Liver (tissue), 9 donors: Measurements from ENCODE around the gene ACOT11. TPM values are rescaled to one million over a fixed set of nuclear protein-coding genes. Genes with fewer than 3 reads are reported as not detected.

ENCODE experiments used
- DNase-seq: peaks from one replicate; pipeline ENCODE4 v3.0.0-alpha.2; 2017; ENCODE audit warnings: low spot score
- H3K27ac ChIP-seq, 2 donors: one replicate each; pipeline ENCODE4 v1.7.0; 2013; ENCODE audit warnings: inconsistent platforms in 2 of 2, low read length in 2 of 2, control low read depth in 1 of 2, low read depth in 1 of 2, mild to moderate bottlenecking in 1 of 2
- H3K27me3 ChIP-seq, 4 donors: one replicate each; pipeline versions ENCODE4 v1.6.1 to v1.7.0; 2013; ENCODE audit warnings: low read length in 3 of 4, inconsistent platforms in 1 of 4, mild to moderate bottlenecking in 1 of 4, moderate library complexity in 1 of 4; ENCODE audit not compliant: control insufficient read depth in 4 of 4, insufficient read depth in 4 of 4
- H3K36me3 ChIP-seq, 4 donors: one replicate each; pipeline versions ENCODE4 v1.6.1 to v1.7.0; 2013; ENCODE audit warnings: low read length in 3 of 4, mild to moderate bottlenecking in 3 of 4, low read depth in 1 of 4, moderate library complexity in 1 of 4; ENCODE audit not compliant: control insufficient read depth in 4 of 4, insufficient read depth in 3 of 4
- H3K4me1 ChIP-seq, 4 donors: one replicate each; pipeline versions ENCODE4 v1.6.1 to v1.7.0; 2013; ENCODE audit warnings: low read length in 3 of 4, mild to moderate bottlenecking in 3 of 4, moderate library complexity in 1 of 4; ENCODE audit not compliant: control insufficient read depth in 4 of 4, insufficient read depth in 4 of 4
- H3K4me3 ChIP-seq, 3 donors: one replicate each; pipeline versions ENCODE4 v1.6.1 to v1.7.0; 2013; ENCODE audit warnings: low read length in 3 of 3, control low read depth in 1 of 3, low read depth in 1 of 3, mild to moderate bottlenecking in 1 of 3
- H3K9ac ChIP-seq, 2 donors: one replicate each; pipeline ENCODE4 v1.7.0; 2013; ENCODE audit warnings: low read length in 2 of 2, mild to moderate bottlenecking in 2 of 2, moderate library complexity in 2 of 2, control low read depth in 1 of 2, low read depth in 1 of 2
- H3K9me3 ChIP-seq, 4 donors: one replicate each; pipeline versions ENCODE4 v1.6.1 to v1.7.0; 2013; ENCODE audit warnings: low read length in 3 of 4; ENCODE audit not compliant: control insufficient read depth in 4 of 4
- EGR1 ChIP-seq, 2 donors: IDR thresholded peaks; 2 replicates each; pipeline ENCODE4 v1.6.1; 2016 to 2018; ENCODE audit warnings: antibody characterized with exemption in 2 of 2, low read depth in 2 of 2
- FOXA1 ChIP-seq: IDR thresholded peaks from 2 replicates; pipeline ENCODE4 v1.6.1; 2016; ENCODE audit warnings: antibody characterized with exemption
- FOXA2 ChIP-seq: IDR thresholded peaks from 2 replicates; pipeline ENCODE4 v1.6.1; 2016; ENCODE audit warnings: antibody characterized with exemption
- GABPA ChIP-seq, 2 donors: IDR thresholded peaks in 1 of 2; conservative IDR thresholded peaks in 1 of 2; 2 replicates each; pipeline ENCODE4 v1.6.1; 2016; ENCODE audit warnings: antibody characterized with exemption in 2 of 2, mild to moderate bottlenecking in 1 of 2, moderate library complexity in 1 of 2
- HNF4A ChIP-seq, 2 donors: conservative IDR thresholded peaks; 2 replicates each; pipeline ENCODE4 v1.6.1; 2016; ENCODE audit warnings: antibody characterized with exemption in 2 of 2, mild to moderate bottlenecking in 2 of 2
- HNF4G ChIP-seq: IDR thresholded peaks from 2 replicates; pipeline ENCODE4 v1.6.1; 2016; ENCODE audit warnings: antibody characterized with exemption
- MAX ChIP-seq: IDR thresholded peaks from 2 replicates; pipeline ENCODE4 v1.6.1; 2016; ENCODE audit warnings: antibody characterized with exemption
- NR2F2 ChIP-seq: IDR thresholded peaks from 2 replicates; pipeline ENCODE4 v1.6.1; 2016; ENCODE audit warnings: antibody characterized with exemption
- RAD21 ChIP-seq, 2 donors: IDR thresholded peaks; 2 replicates each; pipeline ENCODE4 v1.6.1; 2016; ENCODE audit warnings: antibody characterized with exemption in 2 of 2, mild to moderate bottlenecking in 2 of 2
- RXRA ChIP-seq, 2 donors: IDR thresholded peaks; 2 replicates each; pipeline ENCODE4 v1.6.1; 2017 to 2018; ENCODE audit warnings: antibody characterized with exemption in 2 of 2, mild to moderate bottlenecking in 1 of 2
- SP1 ChIP-seq: IDR thresholded peaks from 2 replicates; pipeline ENCODE4 v1.6.1; 2018; ENCODE audit warnings: antibody characterized with exemption, mild to moderate bottlenecking
- TAF1 ChIP-seq: conservative IDR thresholded peaks from 2 replicates; pipeline ENCODE4 v1.6.1; 2016; ENCODE audit warnings: antibody characterized with exemption, mild to moderate bottlenecking
- YY1 ChIP-seq: IDR thresholded peaks from 2 replicates; pipeline ENCODE4 v1.6.1; 2016; ENCODE audit warnings: antibody characterized with exemption, mild to moderate bottlenecking
- WGBS: extraction: QIAGEN DNeasy Blood & Tissue Kit; methylation state at CpG from one replicate; pipeline ENCODE4 v1.1.7; 2013; 5-methylcytosine and 5-hydroxymethylcytosine counted together
- polyA plus RNA-seq, 2 donors: library from polyadenylated mRNA; stranded (reverse) in 1 of 2; unstranded in 1 of 2; fragments of 200-250 nt in 1 of 2; fragments of >200 nt in 1 of 2; fragmentation: Nextera tagmentation in 1 of 2; extraction: Ambion mirVana in 1 of 2; gene quantifications; one replicate each; pipeline versions ENCODE4 v1.2.1 to v1.2.3, GENCODE V29; 2013 to 2015
- total RNA-seq, 2 donors: library from RNA; depleted of rRNA; stranded (reverse); fragments of >200 nt; gene quantifications; one replicate each; pipeline ENCODE4 v1.2.3, GENCODE V29; 2014
- TF ChIP-seq, protein P1 (sequence below): IDR thresholded peaks from 2 replicates; pipeline ENCODE4 v1.6.1; 2016; ENCODE audit warnings: antibody characterized with exemption, mild to moderate bottlenecking
- donor health status: healthy.
- donor health status: healthy.
- donor health status: healthy.
- donor health status: healthy.
- donor health status: healthy.

Gene ACOT11
- total and polyA plus RNA-seq, 4 donors, result 0.13 to 1.1 (median 0.50) TPM

GRCh38 chr1:54584575-54584974 lies 36.5 kb downstream of the ACOT11 start:
- Histone ChIP-seq H3K36me3 (no peaks in the 10 kb centered on the region), H3K4me3 (no peak overlapping the region), H3K9me3 (no peaks in the 10 kb centered on the region), H3K27ac (no peak overlapping the region), H3K27me3 (no peaks in the 10 kb centered on the region), H3K4me1 (peaks cover 3 to 24% (median 12%) of the 10 kb centered on the region in 4 donors), H3K9ac (no peak overlapping the region)
- DNase-seq, result no peak
- 98% methylated on average over 17 of the region's 17 CpGs for WGBS
- TF ChIP-seq NR2F2 (no peak), RXRA (IDR thresholded peaks at IDR 0.05) (no peak), FOXA1 (no peak), HNF4A (conservative IDR thresholded peaks at IDR 0.05) (no peak), YY1 (no peak), SP1 (no peak), GABPA (IDR thresholded peaks at IDR 0.05 in 1 of 2, conservative IDR thresholded peaks at IDR 0.05 in 1 of 2) (no peak)
- TF ChIP-seq, protein P1, sequence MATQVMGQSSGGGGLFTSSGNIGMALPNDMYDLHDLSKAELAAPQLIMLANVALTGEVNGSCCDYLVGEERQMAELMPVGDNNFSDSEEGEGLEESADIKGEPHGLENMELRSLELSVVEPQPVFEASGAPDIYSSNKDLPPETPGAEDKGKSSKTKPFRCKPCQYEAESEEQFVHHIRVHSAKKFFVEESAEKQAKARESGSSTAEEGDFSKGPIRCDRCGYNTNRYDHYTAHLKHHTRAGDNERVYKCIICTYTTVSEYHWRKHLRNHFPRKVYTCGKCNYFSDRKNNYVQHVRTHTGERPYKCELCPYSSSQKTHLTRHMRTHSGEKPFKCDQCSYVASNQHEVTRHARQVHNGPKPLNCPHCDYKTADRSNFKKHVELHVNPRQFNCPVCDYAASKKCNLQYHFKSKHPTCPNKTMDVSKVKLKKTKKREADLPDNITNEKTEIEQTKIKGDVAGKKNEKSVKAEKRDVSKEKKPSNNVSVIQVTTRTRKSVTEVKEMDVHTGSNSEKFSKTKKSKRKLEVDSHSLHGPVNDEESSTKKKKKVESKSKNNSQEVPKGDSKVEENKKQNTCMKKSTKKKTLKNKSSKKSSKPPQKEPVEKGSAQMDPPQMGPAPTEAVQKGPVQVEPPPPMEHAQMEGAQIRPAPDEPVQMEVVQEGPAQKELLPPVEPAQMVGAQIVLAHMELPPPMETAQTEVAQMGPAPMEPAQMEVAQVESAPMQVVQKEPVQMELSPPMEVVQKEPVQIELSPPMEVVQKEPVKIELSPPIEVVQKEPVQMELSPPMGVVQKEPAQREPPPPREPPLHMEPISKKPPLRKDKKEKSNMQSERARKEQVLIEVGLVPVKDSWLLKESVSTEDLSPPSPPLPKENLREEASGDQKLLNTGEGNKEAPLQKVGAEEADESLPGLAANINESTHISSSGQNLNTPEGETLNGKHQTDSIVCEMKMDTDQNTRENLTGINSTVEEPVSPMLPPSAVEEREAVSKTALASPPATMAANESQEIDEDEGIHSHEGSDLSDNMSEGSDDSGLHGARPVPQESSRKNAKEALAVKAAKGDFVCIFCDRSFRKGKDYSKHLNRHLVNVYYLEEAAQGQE, result no peak

DNA sequence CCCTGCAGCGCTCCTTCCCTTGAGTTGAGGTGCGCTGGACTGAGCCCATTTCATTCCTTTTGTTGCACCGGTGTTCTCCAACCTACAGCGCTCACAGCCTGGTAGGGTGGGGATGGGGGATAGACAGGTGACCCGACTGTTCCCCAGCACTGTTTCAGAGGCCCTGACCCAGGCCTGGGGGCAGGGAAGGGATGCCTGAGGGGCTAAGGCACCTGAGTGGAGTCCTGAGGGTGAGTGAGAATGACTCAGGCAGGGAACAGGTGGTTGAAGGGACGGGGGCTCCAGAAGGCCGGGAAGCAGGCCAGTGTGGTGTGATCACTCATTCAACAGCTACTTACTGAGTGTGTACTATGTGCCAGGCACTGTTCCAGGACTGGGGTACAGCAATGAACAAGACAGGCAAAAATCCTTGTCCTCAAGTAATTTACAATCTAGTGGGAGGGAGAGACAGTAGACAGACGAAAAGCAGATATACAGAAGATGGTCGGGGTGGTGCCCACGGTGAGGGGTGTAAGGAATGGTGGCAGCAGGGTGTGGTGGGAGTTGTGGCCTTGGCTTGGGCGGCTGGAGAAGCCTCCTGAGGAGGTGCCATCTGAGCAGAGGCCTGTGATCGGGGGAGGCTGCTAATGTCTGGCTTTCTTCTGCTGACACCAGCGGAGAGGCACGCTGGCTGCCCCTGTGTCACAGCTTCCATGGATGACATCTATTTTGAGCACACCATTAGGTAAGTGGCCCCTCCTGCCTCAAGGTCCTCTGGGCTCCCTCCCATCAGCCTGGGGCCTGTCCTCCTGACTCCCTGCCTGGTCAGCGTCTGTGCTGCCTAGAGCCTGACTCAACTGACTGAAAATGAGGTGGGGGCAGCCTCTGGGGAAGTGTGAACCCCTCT lies 37.4 kb downstream of the ACOT11 start:
- no peak for DNase-seq
- WGBS, result 92% methylated on average over 15 of the region's 15 CpGs
- H3K27ac ChIP-seq, result no peak overlapping the region
- no peaks in the 10 kb centered on the region for H3K9me3 ChIP-seq
- no peaks in the 10 kb centered on the region for H3K36me3 ChIP-seq
- TF ChIP-seq NR2F2 (no peak), FOXA2 (no peak), TAF1 (no peak), RAD21 (IDR thresholded peaks at IDR 0.05) (no peak), SP1 (no peak), EGR1 (IDR thresholded peaks at IDR 0.05; ENCODE audit: low read depth in 2 of 2) (no peak), GABPA (IDR thresholded peaks at IDR 0.05 in 1 of 2, conservative IDR thresholded peaks at IDR 0.05 in 1 of 2) (no peak), MAX (no peak), HNF4G (no peak)
- TF ChIP-seq, protein P1, result no peak
- H3K9ac ChIP-seq, result no peak overlapping the region
- no peak overlapping the region for H3K4me3 ChIP-seq
- peaks cover 3 to 29% (median 13%) of the 10 kb centered on the region in 4 donors for H3K4me1 ChIP-seq
- no peaks in the 10 kb centered on the region for H3K27me3 ChIP-seq
